Neural progenitor cell (in vitro differentiated cells): ENCODE data around the gene SLC12A9. TPM values are rescaled to one million over a fixed set of nuclear protein-coding genes. Genes with fewer than 3 reads are reported as not detected.

ENCODE experiments used
- DNase-seq: peaks from one replicate; pipeline ENCODE4 v3.0.0-alpha.2; 2016; ENCODE audit warnings: low spot score
- H2AFZ ChIP-seq: fragments of 200-600 bp; sonication (generic); replicated peaks from 2 replicates; pipeline ENCODE4 v1.6.1; 2016; ENCODE audit warnings: antibody characterized with exemption
- H3F3A ChIP-seq: fragments of 200-600 bp; sonication (generic); 2 replicates; pipeline ENCODE4 v1.6.1; 2016; ENCODE audit warnings: antibody characterized with exemption, low read depth
- H3K27ac ChIP-seq: fragments of 200-600 bp; sonication (generic); 2 replicates; pipeline ENCODE4 v1.5.1; 2016; ENCODE audit warnings: mild to moderate bottlenecking
- H3K27me3 ChIP-seq: fragments of 200-600 bp; sonication (generic); 2 replicates; pipeline ENCODE4 v1.6.1; 2016; ENCODE audit warnings: mild to moderate bottlenecking, moderate library complexity
- H3K36me3 ChIP-seq: fragments of 200-600 bp; sonication (generic); 2 replicates; pipeline ENCODE4 v1.5.1; 2016
- H3K4me1 ChIP-seq: fragments of 200-600 bp; sonication (generic); 2 replicates; pipeline ENCODE4 v1.6.1; 2016; ENCODE audit warnings: mixed run types
- H3K4me2 ChIP-seq: fragments of 200-600 bp; sonication (generic); 2 replicates; pipeline ENCODE4 v1.6.1; 2016
- H3K4me3 ChIP-seq: fragments of 200-600 bp; sonication (generic); 2 replicates; pipeline ENCODE4 v1.5.1; 2016
- H3K79me2 ChIP-seq: fragments of 200-600 bp; sonication (generic); 2 replicates; pipeline ENCODE4 v1.6.1; 2016; ENCODE audit warnings: low read depth
- H3K9ac ChIP-seq: fragments of 200-600 bp; sonication (generic); 2 replicates; pipeline ENCODE4 v1.6.1; 2016
- H3K9me3 ChIP-seq: fragments of 200-600 bp; sonication (generic); 2 replicates; pipeline ENCODE4 v1.5.1; 2016; ENCODE audit warnings: low read depth
- H4K20me1 ChIP-seq: fragments of 200-600 bp; sonication (generic); 2 replicates; pipeline ENCODE4 v1.6.1; 2016; ENCODE audit warnings: low read depth
- H3K27ac Mint-ChIP-seq: 3 replicates; pipeline ENCODE4 v1.8.0; 2021; ENCODE audit warnings: mixed read lengths
- H3K27me3 Mint-ChIP-seq: 2 replicates; pipeline ENCODE4 v1.8.0; 2022; ENCODE audit warnings: low read depth, mild to moderate bottlenecking, inconsistent platforms, moderate library complexity, mixed read lengths; ENCODE audit not compliant: insufficient read depth
- H3K36me3 Mint-ChIP-seq: 3 replicates; pipeline ENCODE4 v1.8.0; 2021; ENCODE audit warnings: mixed read lengths
- H3K4me1 Mint-ChIP-seq: 3 replicates; pipeline ENCODE4 v1.8.0; 2021; ENCODE audit warnings: mixed read lengths
- H3K4me3 Mint-ChIP-seq: 3 replicates; pipeline ENCODE4 v1.8.0; 2021; ENCODE audit warnings: mild to moderate bottlenecking, moderate library complexity, mixed read lengths
- H3K9me3 Mint-ChIP-seq: 3 replicates; pipeline ENCODE4 v1.8.0; 2020; ENCODE audit warnings: mixed read lengths
- EZH2 ChIP-seq: fragments of 200-600 bp; sonication (generic); IDR thresholded peaks from 2 replicates; pipeline ENCODE4 v1.6.1; 2017; ENCODE audit warnings: antibody characterized with exemption, mild to moderate bottlenecking, moderate library complexity
- EZH2phosphoT487 ChIP-seq: fragments of 200-600 bp; sonication (generic); IDR thresholded peaks from 2 replicates; pipeline ENCODE4 v1.6.1; 2017; ENCODE audit warnings: antibody characterized with exemption
- total RNA-seq: library from RNA; depleted of rRNA; stranded (reverse); fragments of >200 nt; gene quantifications from 2 replicates; pipeline ENCODE4 v1.2.3, GENCODE V29; 2015; ENCODE audit warnings: low replicate concordance
- TF ChIP-seq, protein P1 (sequence below): fragments of 200-600 bp; sonication (generic); IDR thresholded peaks from 2 replicates; pipeline ENCODE4 v1.5.1; 2017; ENCODE audit warnings: antibody characterized with exemption, mild to moderate bottlenecking

Gene SLC12A9
- total RNA-seq, 1 donor from 2014 or later, result 3.5 TPM

DNA sequence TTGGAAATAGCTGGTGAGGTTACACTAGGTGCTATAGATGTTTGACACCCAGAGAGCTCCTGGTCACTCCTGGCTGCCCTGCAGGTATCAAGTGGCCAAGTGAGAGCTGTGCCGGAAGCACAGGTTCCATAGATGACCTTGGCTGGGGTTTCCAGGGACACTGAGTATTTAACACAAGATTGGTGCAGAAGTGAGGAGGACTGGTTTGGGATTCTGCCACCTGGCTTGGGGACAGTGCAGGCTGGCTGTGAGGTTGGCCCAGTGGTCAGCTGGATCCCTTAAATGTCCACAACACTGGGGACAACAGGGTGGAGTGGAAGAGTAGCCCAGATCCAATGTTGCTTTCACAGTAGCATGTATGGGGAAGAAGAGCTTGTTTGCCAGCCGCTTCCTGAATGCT, 48.5 kb downstream of the SLC12A9 start:
- H3K4me3 Mint-ChIP-seq, result peak overlapping the region; percentile 51
- Histone ChIP-seq H3K4me2 (no peak overlapping the region), H3K36me3 (no peaks in the 10 kb centered on the region), H4K20me1 (peaks cover 4% of the 10 kb centered on the region), H3K9ac (no peak overlapping the region), H3K27me3 (peaks cover 21% of the 10 kb centered on the region), H3K79me2 (no peaks in the 10 kb centered on the region), H3K4me3 (no peak overlapping the region), H3K4me1 (no peaks in the 10 kb centered on the region), H3K9me3 (no peaks in the 10 kb centered on the region), H3K27ac (no peak overlapping the region), H2AFZ (no peak overlapping the region), H3F3A (peaks cover 11% of the 10 kb centered on the region)
- TF ChIP-seq, protein P1, sequence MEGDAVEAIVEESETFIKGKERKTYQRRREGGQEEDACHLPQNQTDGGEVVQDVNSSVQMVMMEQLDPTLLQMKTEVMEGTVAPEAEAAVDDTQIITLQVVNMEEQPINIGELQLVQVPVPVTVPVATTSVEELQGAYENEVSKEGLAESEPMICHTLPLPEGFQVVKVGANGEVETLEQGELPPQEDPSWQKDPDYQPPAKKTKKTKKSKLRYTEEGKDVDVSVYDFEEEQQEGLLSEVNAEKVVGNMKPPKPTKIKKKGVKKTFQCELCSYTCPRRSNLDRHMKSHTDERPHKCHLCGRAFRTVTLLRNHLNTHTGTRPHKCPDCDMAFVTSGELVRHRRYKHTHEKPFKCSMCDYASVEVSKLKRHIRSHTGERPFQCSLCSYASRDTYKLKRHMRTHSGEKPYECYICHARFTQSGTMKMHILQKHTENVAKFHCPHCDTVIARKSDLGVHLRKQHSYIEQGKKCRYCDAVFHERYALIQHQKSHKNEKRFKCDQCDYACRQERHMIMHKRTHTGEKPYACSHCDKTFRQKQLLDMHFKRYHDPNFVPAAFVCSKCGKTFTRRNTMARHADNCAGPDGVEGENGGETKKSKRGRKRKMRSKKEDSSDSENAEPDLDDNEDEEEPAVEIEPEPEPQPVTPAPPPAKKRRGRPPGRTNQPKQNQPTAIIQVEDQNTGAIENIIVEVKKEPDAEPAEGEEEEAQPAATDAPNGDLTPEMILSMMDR, result no peak
- TF ChIP-seq EZH2phosphoT487, result no peak
- TF ChIP-seq EZH2, result no peak
- H3K36me3 Mint-ChIP-seq, result no peaks in the 10 kb centered on the region
- H3K4me1 Mint-ChIP-seq, result peaks cover 8% of the 10 kb centered on the region
- no peak overlapping the region for H3K27ac Mint-ChIP-seq
- peaks cover 22% of the 10 kb centered on the region for H3K27me3 Mint-ChIP-seq
- H3K9me3 Mint-ChIP-seq, result no peaks in the 10 kb centered on the region
- no peak for DNase-seq

DNA sequence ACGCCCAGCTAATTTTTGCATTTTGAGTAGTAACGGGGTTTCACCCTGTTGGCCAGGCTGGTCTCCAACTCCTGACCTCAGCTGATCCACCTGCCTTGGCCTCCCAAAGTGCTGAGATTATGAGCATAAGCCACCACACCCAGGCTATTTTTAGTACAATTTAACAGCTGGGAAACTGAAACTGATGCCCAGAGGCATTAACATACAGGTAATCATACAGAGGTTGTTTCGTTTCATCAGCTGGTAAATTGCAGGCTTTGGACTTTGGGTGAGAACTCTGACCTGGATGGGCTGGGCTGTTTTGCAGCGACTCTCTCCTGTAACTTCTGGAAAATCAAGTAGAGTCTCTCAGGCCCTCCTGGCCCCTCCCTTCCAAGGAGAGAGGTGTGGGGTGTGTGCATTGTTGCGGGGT, 49.4 kb downstream of the SLC12A9 start:
- H3F3A ChIP-seq, result peaks cover 7% of the 10 kb centered on the region
- no peak overlapping the region for H3K4me3 ChIP-seq
- peaks cover 3% of the 10 kb centered on the region for H3K4me1 Mint-ChIP-seq
- no peaks in the 10 kb centered on the region for H3K79me2 ChIP-seq
- H3K36me3 Mint-ChIP-seq, result no peaks in the 10 kb centered on the region
- TF ChIP-seq EZH2phosphoT487, result no peak
- no peak for TF ChIP-seq EZH2
- TF ChIP-seq, protein P1, result no peak
- H3K4me3 Mint-ChIP-seq, result no peak overlapping the region
- no peaks in the 10 kb centered on the region for H3K4me1 ChIP-seq
- H3K27me3 ChIP-seq, result peaks cover 12% of the 10 kb centered on the region
- no peaks in the 10 kb centered on the region for H4K20me1 ChIP-seq
- DNase-seq, result no peak
- no peak overlapping the region for H3K9ac ChIP-seq
- no peaks in the 10 kb centered on the region for H3K36me3 ChIP-seq
- H3K9me3 Mint-ChIP-seq, result no peaks in the 10 kb centered on the region
- H3K27ac ChIP-seq, result no peak overlapping the region
- H2AFZ ChIP-seq, result no peak overlapping the region
- no peak overlapping the region for H3K4me2 ChIP-seq
- H3K27me3 Mint-ChIP-seq, result peaks cover 17% of the 10 kb centered on the region
- H3K9me3 ChIP-seq, result no peaks in the 10 kb centered on the region
- H3K27ac Mint-ChIP-seq, result no peak overlapping the region

DNA sequence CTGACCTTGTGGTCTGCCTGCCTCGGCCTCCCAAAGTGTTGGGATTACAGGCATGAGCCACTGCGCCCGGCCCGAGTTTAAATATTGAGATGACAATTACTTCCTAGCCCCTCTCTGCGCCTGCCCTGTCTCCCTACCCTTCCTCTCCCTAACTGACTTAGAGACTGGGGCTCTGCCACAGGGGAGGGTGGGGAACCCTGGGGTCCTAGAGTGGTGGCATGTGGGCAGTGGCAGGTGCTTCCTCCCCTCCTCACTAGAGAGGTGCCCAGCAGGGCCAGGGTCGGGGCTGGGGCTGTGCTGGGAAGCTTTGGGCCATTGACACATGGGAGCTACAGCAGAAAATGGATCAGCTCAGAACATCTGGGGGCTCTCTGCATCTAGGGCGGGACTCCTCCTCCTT, 50.1 kb downstream of the SLC12A9 start:
- no peak for DNase-seq
- H3K4me1 Mint-ChIP-seq, result peaks cover 3% of the 10 kb centered on the region
- Histone ChIP-seq H2AFZ (no peak overlapping the region), H3K27ac (no peak overlapping the region), H3K79me2 (no peaks in the 10 kb centered on the region), H3K9me3 (no peaks in the 10 kb centered on the region), H3K27me3 (peaks cover 5% of the 10 kb centered on the region), H4K20me1 (no peaks in the 10 kb centered on the region), H3K9ac (no peak overlapping the region), H3F3A (peaks cover 4% of the 10 kb centered on the region), H3K4me1 (no peaks in the 10 kb centered on the region), H3K4me3 (no peak overlapping the region), H3K36me3 (no peaks in the 10 kb centered on the region), H3K4me2 (no peak overlapping the region)
- H3K36me3 Mint-ChIP-seq, result no peaks in the 10 kb centered on the region
- no peak overlapping the region for H3K4me3 Mint-ChIP-seq
- no peaks in the 10 kb centered on the region for H3K9me3 Mint-ChIP-seq
- no peak overlapping the region for H3K27ac Mint-ChIP-seq
- TF ChIP-seq EZH2 (no peak), EZH2phosphoT487 (no peak)
- TF ChIP-seq, protein P1, result no peak
- peaks cover 12% of the 10 kb centered on the region for H3K27me3 Mint-ChIP-seq
